ENCODE data around the gene UPK3A. TPM values are rescaled to one million over a fixed set of nuclear protein-coding genes. Genes with fewer than 3 reads are reported as not detected.

UPK3A gene
- total RNA-seq, 4 donors from 2014 or later: not detected

DNA sequence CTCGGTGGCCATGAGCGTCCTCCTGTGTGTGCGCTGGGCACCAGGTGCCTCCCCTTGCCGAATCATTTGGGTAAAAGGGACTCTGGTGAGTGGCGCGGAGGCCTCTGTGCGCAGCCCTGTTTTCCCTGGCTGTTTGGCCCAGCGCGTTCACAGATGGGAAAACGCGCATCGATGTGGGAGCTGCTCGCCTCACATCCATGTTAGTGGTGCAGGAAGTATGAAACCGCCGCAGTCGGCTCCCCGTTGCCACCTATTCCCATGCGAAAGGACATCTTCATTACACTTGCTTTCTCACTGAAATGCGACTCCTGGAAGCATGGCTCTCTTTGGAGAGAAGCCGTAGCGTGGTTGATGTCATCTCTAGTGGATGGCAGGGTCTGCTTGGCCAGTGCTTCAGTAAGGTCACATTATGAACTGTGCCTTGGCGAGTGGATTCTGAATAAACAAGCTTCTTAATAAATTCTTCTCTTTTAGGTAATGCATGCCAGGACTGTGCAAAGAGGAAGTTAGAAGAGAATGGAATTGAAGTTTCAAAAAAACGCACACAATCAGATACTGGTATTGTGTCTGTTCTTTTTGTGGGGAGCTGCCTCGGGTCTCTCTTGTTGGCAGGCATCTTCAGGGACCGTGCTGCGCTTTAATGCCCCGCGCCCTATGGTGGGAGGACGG lies 51.2 kb downstream of the UPK3A start:
- Histone ChIP-seq H3K36me3 (no peaks in the 10 kb centered on the region), H3K9me3 (no peaks in the 10 kb centered on the region), H3K4me1 (no peaks in the 10 kb centered on the region), H3K4me3 (no peak overlapping the region), H3K27me3 (no peaks in the 10 kb centered on the region), H3K27ac (peak overlapping the region in 1 of 2 donors; percentile 52)
- intact Hi-C loops (cut with DNase I; ENCODE audit: low total_unique reads): no loop called here
- DNase-seq: no peak
- TF ChIP-seq, protein P1, sequence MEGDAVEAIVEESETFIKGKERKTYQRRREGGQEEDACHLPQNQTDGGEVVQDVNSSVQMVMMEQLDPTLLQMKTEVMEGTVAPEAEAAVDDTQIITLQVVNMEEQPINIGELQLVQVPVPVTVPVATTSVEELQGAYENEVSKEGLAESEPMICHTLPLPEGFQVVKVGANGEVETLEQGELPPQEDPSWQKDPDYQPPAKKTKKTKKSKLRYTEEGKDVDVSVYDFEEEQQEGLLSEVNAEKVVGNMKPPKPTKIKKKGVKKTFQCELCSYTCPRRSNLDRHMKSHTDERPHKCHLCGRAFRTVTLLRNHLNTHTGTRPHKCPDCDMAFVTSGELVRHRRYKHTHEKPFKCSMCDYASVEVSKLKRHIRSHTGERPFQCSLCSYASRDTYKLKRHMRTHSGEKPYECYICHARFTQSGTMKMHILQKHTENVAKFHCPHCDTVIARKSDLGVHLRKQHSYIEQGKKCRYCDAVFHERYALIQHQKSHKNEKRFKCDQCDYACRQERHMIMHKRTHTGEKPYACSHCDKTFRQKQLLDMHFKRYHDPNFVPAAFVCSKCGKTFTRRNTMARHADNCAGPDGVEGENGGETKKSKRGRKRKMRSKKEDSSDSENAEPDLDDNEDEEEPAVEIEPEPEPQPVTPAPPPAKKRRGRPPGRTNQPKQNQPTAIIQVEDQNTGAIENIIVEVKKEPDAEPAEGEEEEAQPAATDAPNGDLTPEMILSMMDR (IDR thresholded peaks at IDR 0.05): no peak
- TF ChIP-seq POLR2A (IDR thresholded peaks at IDR 0.05): no peak

DNA sequence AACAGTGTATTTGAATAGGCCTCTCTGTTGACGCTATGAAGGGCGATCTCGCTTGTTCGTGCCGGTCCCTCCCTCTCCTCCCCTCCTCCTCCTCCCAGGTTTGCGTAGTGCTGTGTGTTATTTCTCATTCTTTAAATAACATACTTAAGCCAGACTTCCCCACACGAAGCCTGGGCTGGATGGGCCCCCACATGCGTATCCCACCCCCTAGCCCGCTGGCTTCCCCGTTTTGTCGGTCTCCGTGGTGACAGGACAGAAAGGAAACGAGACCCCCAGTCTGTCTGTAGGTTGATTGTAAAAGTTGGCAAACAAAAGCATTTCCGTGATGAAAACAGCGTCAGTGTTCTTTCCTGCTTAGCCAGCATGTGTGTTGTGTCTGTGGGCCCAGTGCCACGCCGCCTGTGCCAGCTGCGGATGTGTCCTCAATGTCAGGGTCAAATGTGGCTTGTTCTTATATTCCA lies 52.3 kb downstream of the UPK3A start:
- TF ChIP-seq, protein P1 (IDR thresholded peaks at IDR 0.05): no peak
- TF ChIP-seq POLR2A (IDR thresholded peaks at IDR 0.05): no peak
- H3K27me3 ChIP-seq: no peaks in the 10 kb centered on the region
- no peaks in the 10 kb centered on the region for H3K9me3 ChIP-seq
- no peak overlapping the region for H3K4me3 ChIP-seq
- intact Hi-C loops (cut with DNase I; ENCODE audit: low total_unique reads): no loop called here
- peak in 1 of 2 donors; percentile 43 for DNase-seq
- no peaks in the 10 kb centered on the region for H3K36me3 ChIP-seq
- no peaks in the 10 kb centered on the region for H3K4me1 ChIP-seq
- peak overlapping the region in 1 of 2 donors; percentile 52 for H3K27ac ChIP-seq

DNA sequence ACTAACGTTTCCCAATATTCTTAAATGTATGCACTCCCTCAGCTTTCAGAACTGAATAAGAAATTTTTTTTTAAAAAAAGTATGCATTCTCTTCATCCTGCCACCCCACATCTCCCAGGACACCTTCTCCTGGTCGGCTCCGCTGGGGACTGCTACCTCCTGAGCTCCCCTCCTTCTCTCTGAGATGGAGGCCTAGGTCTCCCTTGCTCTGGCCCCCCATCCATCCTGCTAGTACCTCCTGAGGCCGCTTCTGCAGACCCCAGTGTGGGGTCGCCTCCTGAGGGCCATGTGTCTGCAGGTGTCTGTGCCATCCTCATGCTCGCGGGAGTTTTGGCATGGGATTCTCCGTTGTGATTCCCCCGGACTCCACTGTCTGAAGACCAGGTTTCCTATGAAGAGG lies 52.8 kb downstream of the UPK3A start:
- no peak for TF ChIP-seq POLR2A (IDR thresholded peaks at IDR 0.05)
- TF ChIP-seq, protein P1 (IDR thresholded peaks at IDR 0.05): no peak
- Histone ChIP-seq H3K27ac (peak overlapping the region in 1 of 2 donors; percentile 21), H3K36me3 (no peaks in the 10 kb centered on the region), H3K4me1 (no peaks in the 10 kb centered on the region), H3K9me3 (no peaks in the 10 kb centered on the region), H3K4me3 (no peak overlapping the region), H3K27me3 (no peaks in the 10 kb centered on the region)
- intact Hi-C loops (cut with DNase I; ENCODE audit: low total_unique reads): no loop called here
- no peak for DNase-seq

DNA sequence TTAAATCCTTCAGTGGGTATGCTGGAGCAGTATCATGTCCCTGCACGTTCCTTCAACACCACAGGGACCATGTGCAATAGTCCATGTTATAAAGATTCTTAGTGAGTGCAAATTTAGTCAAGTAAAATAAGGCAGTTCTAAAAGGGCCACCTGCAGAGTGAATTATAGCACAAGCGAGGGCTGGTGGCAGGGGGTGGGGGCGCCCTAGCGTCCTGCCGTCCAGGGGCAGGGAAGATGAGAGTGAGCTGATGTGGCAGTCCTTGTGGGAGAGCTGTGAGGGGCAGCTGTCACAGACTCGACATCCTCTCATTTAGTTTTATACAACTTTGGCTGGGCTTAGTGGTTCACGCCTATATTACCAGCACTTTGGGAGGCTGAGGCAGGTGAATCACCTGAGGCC lies 54.0 kb downstream of the UPK3A start:
- Histone ChIP-seq H3K4me3 (no peak overlapping the region), H3K9me3 (no peaks in the 10 kb centered on the region), H3K36me3 (no peaks in the 10 kb centered on the region), H3K4me1 (no peaks in the 10 kb centered on the region), H3K27me3 (no peaks in the 10 kb centered on the region), H3K27ac (no peak overlapping the region)
- intact Hi-C loops (cut with DNase I; ENCODE audit: low total_unique reads): no loop called here
- TF ChIP-seq, protein P1 (IDR thresholded peaks at IDR 0.05): no peak
- no peak for TF ChIP-seq POLR2A (IDR thresholded peaks at IDR 0.05)
- DNase-seq: no peak

DNA sequence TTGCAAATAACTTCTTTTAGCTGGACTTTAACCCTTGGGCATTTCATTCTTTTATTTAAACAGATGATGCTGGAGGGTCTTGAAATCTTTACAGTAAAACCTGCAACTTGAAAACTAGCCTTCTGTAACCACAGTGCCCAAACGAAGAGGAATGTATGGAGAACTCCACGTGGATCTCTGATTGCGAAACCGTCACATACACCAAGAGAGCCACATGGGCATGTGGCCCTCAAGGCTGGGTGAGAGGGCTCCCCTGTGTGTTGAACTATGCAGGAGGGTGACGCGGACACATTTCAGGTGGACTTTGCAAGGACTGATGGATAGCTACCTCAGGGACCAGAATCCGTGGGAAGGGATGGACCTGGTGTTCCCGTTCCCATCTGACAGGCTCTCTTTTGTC lies 55.6 kb downstream of the UPK3A start:
- H3K27ac ChIP-seq: no peak overlapping the region
- H3K36me3 ChIP-seq: no peaks in the 10 kb centered on the region
- no peak overlapping the region for H3K4me3 ChIP-seq
- H3K27me3 ChIP-seq: no peaks in the 10 kb centered on the region
- no peak for DNase-seq
- intact Hi-C loops (cut with DNase I; ENCODE audit: low total_unique reads): no loop called here
- no peaks in the 10 kb centered on the region for H3K4me1 ChIP-seq
- TF ChIP-seq POLR2A (IDR thresholded peaks at IDR 0.05): no peak
- TF ChIP-seq, protein P1 (IDR thresholded peaks at IDR 0.05): no peak
- no peaks in the 10 kb centered on the region for H3K9me3 ChIP-seq
